Activated T-cell treated with anti-CD3 and anti-CD28 coated beads, Interleukin-2, amount 50 U/mL, for 72 hours (primary cell): ENCODE data around the gene ZBTB46. TPM values are rescaled to one million over a fixed set of nuclear protein-coding genes. Genes with fewer than 3 reads are reported as not detected.
A peak's percentile ranks its signal among the peaks of the same experiment; 100 is the strongest.

Experiments used
- ATAC-seq, 2 donors: fragments of 150-1000 bp; cut with Tn5 transposase; replicated peaks in 1 of 2; 2 replicates each; pipeline ENCODE4 v1.10.0; 2021; ENCODE audit warnings: moderate library complexity in 2 of 2, mild to moderate bottlenecking in 1 of 2
- DNase-seq, 2 donors: peaks; one replicate each; pipeline ENCODE4 v3.0.0; 2021 to 2022; ENCODE audit warnings: mixed read lengths in 1 of 2
- H3K27ac Mint-ChIP-seq: one replicate; pipeline ENCODE4 v1.8.0; 2022; ENCODE audit warnings: mild to moderate bottlenecking, moderate library complexity, mixed read lengths
- H3K27me3 Mint-ChIP-seq: one replicate; pipeline ENCODE4 v1.8.0; 2022; ENCODE audit warnings: low read depth, mixed read lengths
- H3K36me3 Mint-ChIP-seq, 2 donors: one replicate each; pipeline ENCODE4 v1.8.0; 2022; ENCODE audit warnings: mixed read lengths in 2 of 2, mild to moderate bottlenecking in 1 of 2; ENCODE audit not compliant: insufficient read depth in 2 of 2
- H3K4me1 Mint-ChIP-seq: one replicate; pipeline ENCODE4 v1.8.0; 2022; ENCODE audit warnings: low read depth, mixed read lengths
- H3K4me3 Mint-ChIP-seq, 2 donors: one replicate each; pipeline ENCODE4 v1.8.0; 2022; ENCODE audit warnings: mild to moderate bottlenecking in 2 of 2, mixed read lengths in 2 of 2, moderate library complexity in 2 of 2
- H3K9me3 Mint-ChIP-seq, 2 donors: one replicate each; pipeline ENCODE4 v1.8.0; 2022; ENCODE audit warnings: mixed read lengths in 2 of 2
- total RNA-seq, 2 donors: library from RNA; stranded (reverse); gene quantifications; one replicate each; pipeline ENCODE4 v1.2.3, GENCODE V29; 2022

The ZBTB46 gene
- total RNA-seq, 2 donors from 2014 or later: 2.7 to 8.2 TPM

- Mint-ChIP-seq H3K4me3 (peak overlapping the region; percentile 41 to 71), H3K9me3 (peaks cover 2 to 7% of the 10 kb centered on the region in 2 donors), H3K27ac (no peak overlapping the region), H3K36me3 (peaks cover 12 to 50% of the 10 kb centered on the region in 2 donors), H3K4me1 (peaks cover 64% of the 10 kb centered on the region), H3K27me3 (no peaks in the 10 kb centered on the region)
- no peak for DNase-seq
- no peak for ATAC-seq
Measured at GRCh38 chr20:63711085-63711645, 119.9 kb downstream of the ZBTB46 start.

GRCh38 chr20:63709149-63709527 is 121.9 kb downstream of the ZBTB46 start:
- DNase-seq (no peak), ATAC-seq (no peak)
- peaks cover 2 to 5% of the 10 kb centered on the region in 2 donors for H3K9me3 Mint-ChIP-seq
- H3K36me3 Mint-ChIP-seq: peaks cover 6 to 39% of the 10 kb centered on the region in 2 donors
- peak overlapping the region; percentile 94 to 96 for H3K4me3 Mint-ChIP-seq
- H3K27me3 Mint-ChIP-seq: no peaks in the 10 kb centered on the region
- H3K27ac Mint-ChIP-seq: no peak overlapping the region
- H3K4me1 Mint-ChIP-seq: peaks cover 53% of the 10 kb centered on the region

- H3K36me3 Mint-ChIP-seq: peaks cover 6 to 34% of the 10 kb centered on the region in 2 donors
- ATAC-seq: peak; percentile 3 to 12
- H3K27me3 Mint-ChIP-seq: no peaks in the 10 kb centered on the region
- H3K9me3 Mint-ChIP-seq: peaks cover 2 to 5% of the 10 kb centered on the region in 2 donors
- peak overlapping the region; percentile 94 to 96 for H3K4me3 Mint-ChIP-seq
- DNase-seq: no peak
- H3K27ac Mint-ChIP-seq: peak overlapping the region; percentile 77
- H3K4me1 Mint-ChIP-seq: peaks cover 51% of the 10 kb centered on the region
Measured at GRCh38 chr20:63708301-63709148, 122.5 kb downstream of the ZBTB46 start.

GRCh38 chr20:63707558-63708300 is 123.3 kb downstream of the ZBTB46 start, which contains the start of the genes ARFRP1 and ZGPAT:
ARFRP1 (minus strand) TSS chr20:63707976; CDS start chr20:63707091, 885 bp downstream.
ZGPAT (plus strand) TSS chr20:63708039; CDS start chr20:63708581, 542 bp downstream.
- H3K36me3 Mint-ChIP-seq: peaks cover 6 to 31% of the 10 kb centered on the region in 2 donors

GRCh38 chr20:63706852-63707557 is 124.1 kb downstream of the ZBTB46 start:
- ATAC-seq: peak; percentile 66
- Mint-ChIP-seq H3K4me3 (peak overlapping the region; percentile 84 to 90), H3K9me3 (peaks cover 0 to under 1% of the 10 kb centered on the region in 2 donors), H3K27me3 (no peaks in the 10 kb centered on the region), H3K27ac (peak overlapping the region; percentile 3), H3K4me1 (peaks cover 44% of the 10 kb centered on the region), H3K36me3 (peaks cover 1 to 24% of the 10 kb centered on the region in 2 donors)
- DNase-seq: peak; percentile 73 to 75

More at GRCh38 chr20:63707558-63708300, 123.3 kb downstream of the ZBTB46 start, which contains the start of the genes ARFRP1 and ZGPAT:
- Mint-ChIP-seq H3K27me3 (no peaks in the 10 kb centered on the region), H3K4me1 (peaks cover 51% of the 10 kb centered on the region), H3K4me3 (peak within 1 kb of the TSS; percentile 94 to 96), H3K9me3 (peaks cover 2 to 5% of the 10 kb centered on the region in 2 donors), H3K27ac (peak within 1 kb of the TSS; percentile 77)
- ATAC-seq (peak; percentile 89 to 90), DNase-seq (peak; percentile 87 to 94)

GRCh38 chr20:63706027-63706695 is 124.9 kb downstream of the ZBTB46 start:
- no peaks in the 10 kb centered on the region for H3K27me3 Mint-ChIP-seq
- H3K36me3 Mint-ChIP-seq: peaks cover 1 to 17% of the 10 kb centered on the region in 2 donors
- H3K27ac Mint-ChIP-seq: peak overlapping the region; percentile 19
- ATAC-seq (no peak), DNase-seq (no peak)
- H3K9me3 Mint-ChIP-seq: no peaks in the 10 kb centered on the region
- H3K4me1 Mint-ChIP-seq: peaks cover 35% of the 10 kb centered on the region
- H3K4me3 Mint-ChIP-seq: peak overlapping the region; percentile 84 to 90

GRCh38 chr20:63705232-63706026 is 125.6 kb downstream of the ZBTB46 start:
- H3K4me3 Mint-ChIP-seq: peak overlapping the region in 1 of 2 donors; percentile 84
- no peak for DNase-seq
- H3K27ac Mint-ChIP-seq: no peak overlapping the region
- peaks cover 1 to 10% of the 10 kb centered on the region in 2 donors for H3K36me3 Mint-ChIP-seq
- peaks cover 28% of the 10 kb centered on the region for H3K4me1 Mint-ChIP-seq
- ATAC-seq: no peak
- H3K27me3 Mint-ChIP-seq: no peaks in the 10 kb centered on the region
- no peaks in the 10 kb centered on the region for H3K9me3 Mint-ChIP-seq

- ATAC-seq: no peak
- H3K9me3 Mint-ChIP-seq: no peaks in the 10 kb centered on the region
- peaks cover 1 to 8% of the 10 kb centered on the region in 2 donors for H3K36me3 Mint-ChIP-seq
- no peaks in the 10 kb centered on the region for H3K27me3 Mint-ChIP-seq
- H3K4me1 Mint-ChIP-seq: peaks cover 22% of the 10 kb centered on the region
- no peak overlapping the region for H3K27ac Mint-ChIP-seq
- H3K4me3 Mint-ChIP-seq: no peak overlapping the region
- no peak for DNase-seq
Measured at GRCh38 chr20:63704749-63705117, 126.3 kb downstream of the ZBTB46 start.

GRCh38 chr20:63703976-63704748 is 126.9 kb downstream of the ZBTB46 start:
- Mint-ChIP-seq H3K27ac (peak overlapping the region; percentile 70), H3K4me3 (no peak overlapping the region), H3K9me3 (no peaks in the 10 kb centered on the region), H3K27me3 (no peaks in the 10 kb centered on the region), H3K4me1 (peaks cover 22% of the 10 kb centered on the region), H3K36me3 (peaks cover 1 to 8% of the 10 kb centered on the region in 2 donors)
- no peak for ATAC-seq
- no peak for DNase-seq

- Mint-ChIP-seq H3K27me3 (no peaks in the 10 kb centered on the region), H3K4me1 (peaks cover 17% of the 10 kb centered on the region), H3K4me3 (no peak overlapping the region), H3K9me3 (no peaks in the 10 kb centered on the region), H3K27ac (no peak overlapping the region), H3K36me3 (peaks cover 1 to 8% of the 10 kb centered on the region in 2 donors)
- DNase-seq: no peak
- ATAC-seq: no peak
Measured at GRCh38 chr20:63703471-63703975, 127.5 kb downstream of the ZBTB46 start.
